NCI-H748 (cell line): ENCODE data around the gene GMPR2.
"Not testable (repeated sequence)": the region's sequence is repeated elsewhere in the genome, so short reads cannot be mapped to it uniquely, and the experiment has no call there.

Source experiments
- DNase-seq: peaks from one replicate; lab custom pipeline; 2025; ENCODE audit not compliant: unreplicated experiment; lab: John Stamatoyannopoulos, UW

The GMPR2 gene

DNA sequence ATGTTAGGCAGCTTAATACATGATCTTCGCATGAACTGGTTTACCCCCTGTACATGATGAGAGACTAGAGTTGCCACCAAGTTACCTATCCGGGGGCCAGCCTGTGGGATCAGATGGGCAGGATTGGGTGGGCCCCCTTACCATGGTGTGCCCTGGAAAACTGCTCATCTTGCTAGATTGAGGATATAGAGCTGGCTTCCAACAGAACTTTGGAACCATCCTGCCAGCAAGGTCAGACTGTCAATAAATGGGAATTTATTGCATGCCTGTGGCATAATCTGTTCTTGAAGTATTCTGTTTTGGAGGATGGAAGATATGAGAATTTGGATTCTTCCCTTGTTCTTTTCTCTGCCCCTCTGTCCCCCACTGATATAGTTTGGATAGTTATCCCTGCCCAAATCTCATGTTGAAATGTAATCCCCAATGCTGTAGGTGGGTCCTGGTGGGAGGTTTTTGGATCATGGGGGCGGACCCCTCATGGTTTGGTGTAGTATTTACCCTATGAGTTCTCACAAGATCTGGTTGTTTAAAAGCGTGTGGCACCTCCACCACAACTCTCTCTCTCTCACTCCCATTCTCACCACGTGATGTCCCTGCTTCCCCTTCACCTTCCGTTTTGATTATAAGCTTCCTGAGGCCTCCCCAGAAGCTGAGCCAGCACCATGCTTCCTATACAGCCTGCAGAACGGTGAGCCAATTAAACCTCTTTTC, 33.8 kb upstream of the GMPR2 start:
- no peak for DNase-seq

DNA sequence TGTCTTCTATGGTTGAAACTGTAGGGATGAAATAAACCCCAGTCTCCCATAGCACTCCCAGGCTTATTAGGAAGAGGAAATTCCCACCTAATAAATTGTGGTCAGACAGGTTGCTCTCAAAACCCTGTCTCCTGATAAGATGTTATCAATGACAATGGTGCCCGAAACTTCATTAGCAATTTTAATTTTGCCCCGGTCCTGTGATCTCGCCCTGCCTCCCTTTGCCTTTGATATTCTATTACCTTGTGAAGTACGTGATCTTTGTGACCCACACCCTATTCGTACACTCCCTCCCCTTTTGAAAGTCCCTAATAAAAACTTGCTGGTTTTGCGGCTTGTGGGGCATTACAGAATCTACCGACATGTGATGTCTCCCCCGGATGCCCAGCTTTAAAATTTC, 30.2 kb upstream of the GMPR2 start:
- DNase-seq, result not testable (repeated sequence)

DNA sequence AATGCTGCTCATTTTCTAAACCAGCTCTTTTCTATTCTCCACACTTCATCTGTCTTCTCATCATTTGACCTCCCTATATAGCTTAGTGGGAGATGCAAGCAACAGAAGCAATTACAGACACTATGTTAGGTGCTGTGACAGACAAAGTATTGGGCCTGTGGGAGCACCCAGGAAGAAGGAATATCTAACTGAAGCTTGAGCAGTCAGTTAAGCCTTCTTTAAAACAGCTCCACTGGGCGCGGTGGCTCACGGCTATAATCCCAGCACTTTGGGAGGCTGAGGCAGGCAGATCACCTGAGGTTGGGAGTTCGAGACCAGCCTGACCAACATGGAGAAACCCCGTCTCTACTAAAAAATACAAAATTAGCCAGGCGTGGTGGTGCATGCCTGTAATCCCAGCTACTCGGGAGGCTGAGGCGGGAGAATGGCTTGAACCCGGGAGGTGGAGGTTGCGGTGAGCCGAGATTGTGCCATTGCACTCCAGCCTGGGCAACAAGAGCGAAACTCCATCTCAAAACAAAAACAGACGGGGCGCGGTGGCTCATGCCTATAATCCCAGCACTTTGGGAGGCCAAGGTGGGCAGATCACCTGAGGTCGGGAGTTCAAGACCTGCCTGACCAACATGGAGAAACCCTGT, 29.4 kb upstream of the GMPR2 start:
- DNase-seq, result not testable (repeated sequence)

DNA sequence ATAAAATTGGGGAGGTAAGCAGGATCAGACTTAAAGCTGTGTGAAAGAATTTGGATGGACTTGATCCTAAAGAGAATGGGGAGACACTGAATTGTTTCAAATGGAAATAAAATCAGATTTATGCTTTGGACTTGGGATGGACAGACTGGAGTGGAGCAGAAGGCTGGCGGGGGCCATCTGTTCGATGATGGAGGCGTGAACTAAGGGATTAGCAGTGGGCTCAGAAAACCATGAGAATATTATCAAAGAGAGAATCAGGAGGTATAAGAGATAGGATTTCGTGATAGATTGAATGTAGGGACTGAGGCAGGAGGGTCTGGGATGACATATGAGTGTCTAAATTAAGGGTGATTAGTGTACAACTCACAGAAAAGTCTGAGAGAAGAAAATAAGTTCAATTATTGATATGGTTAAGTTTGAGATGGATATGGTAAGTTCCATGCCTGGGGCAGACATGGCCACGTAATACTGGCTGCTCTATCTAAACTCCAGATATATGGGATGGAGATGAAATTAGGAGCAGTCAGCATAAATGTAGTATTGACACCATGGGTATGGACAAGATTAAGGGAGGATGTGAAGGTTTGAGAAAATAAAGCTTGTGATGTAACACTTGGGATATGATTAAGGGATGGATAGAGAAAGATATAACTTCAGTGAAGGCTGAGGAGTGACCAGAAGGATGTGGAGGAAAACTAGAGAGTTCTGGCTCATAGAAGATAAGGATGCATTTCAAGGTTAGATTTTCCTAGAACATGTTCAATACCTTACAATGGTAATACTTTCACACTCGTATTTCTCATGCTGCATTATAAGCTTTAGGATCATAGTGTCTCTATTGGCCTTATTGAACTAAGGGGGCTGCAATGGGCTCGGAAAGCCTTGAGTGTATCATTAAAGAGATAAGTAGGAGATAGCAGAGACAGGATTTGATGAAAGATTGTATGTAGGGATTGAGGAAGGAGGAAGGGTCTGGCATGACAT, 28.3 kb upstream of the GMPR2 start:
- DNase-seq, result no peak

DNA sequence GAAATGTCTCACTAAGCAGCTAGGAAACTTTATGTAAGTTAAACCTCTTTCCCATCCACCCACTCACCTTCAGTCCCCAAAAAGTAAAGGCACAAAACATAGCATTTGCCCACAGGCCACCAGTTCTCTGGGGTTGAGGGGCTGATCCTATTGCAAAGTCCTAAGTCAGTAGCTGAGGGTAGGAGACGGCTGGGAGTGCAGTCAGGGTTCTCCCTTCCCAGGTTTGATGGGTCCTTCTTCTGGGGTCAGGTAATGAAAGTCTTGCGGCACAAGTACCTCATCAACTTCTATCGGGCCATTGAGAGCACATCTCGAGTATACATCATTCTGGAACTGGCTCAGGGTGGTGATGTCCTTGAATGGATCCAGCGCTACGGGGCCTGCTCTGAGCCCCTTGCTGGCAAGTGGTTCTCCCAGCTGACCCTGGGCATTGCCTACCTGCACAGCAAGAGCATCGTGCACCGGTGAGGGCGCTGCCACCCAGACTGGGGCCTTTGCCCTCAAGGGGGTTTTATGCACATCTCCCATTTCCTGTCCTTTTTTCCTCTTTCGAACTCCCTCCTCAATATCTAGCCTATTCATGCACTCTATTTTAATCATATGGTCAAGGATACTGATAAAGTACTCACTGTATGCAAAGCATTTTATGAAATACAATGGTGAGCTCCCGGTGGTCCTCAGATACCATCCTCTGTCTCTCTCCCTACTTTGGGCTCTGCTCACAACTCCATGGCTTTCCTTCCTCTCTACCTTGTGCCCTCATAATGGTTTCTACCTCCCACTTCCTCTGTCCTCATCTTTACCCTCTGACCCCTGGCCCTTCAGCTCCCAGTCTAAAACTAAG, 26.2 kb upstream of the GMPR2 start:
- DNase-seq, result no peak

DNA sequence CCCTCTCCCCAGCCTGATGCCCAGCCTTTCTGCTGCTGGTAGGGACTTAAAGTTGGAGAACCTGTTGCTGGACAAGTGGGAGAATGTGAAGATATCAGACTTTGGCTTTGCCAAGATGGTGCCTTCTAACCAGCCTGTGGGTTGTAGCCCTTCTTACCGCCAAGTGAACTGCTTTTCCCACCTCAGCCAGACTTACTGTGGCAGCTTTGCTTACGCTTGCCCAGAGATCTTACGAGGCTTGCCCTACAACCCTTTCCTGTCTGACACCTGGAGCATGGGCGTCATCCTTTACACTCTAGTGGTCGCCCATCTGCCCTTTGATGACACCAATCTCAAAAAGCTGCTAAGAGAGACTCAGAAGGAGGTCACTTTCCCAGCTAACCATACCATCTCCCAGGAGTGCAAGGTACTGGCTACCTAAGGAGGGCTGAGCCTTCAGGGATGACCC, 25.6 kb upstream of the GMPR2 start:
- DNase-seq, result no peak

DNA sequence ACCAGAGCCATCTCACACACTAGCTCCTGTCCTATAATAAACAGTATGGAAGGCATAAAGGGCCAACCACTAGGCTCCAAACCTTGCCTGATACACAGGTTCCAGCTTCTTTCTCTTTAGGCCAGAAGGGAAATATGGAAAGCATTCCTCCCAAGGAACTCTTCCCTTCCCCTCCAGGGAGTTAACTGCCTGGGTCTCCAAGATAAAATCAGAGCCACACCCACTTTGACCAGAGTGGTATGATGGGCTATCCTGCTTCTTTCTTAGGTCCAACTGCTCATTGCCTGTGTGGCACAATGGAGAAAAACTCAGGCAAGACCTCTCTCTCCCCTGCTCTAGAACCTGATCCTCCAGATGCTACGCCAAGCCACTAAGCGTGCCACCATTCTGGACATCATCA, 25.1 kb upstream of the GMPR2 start:
- DNase-seq, result no peak

DNA sequence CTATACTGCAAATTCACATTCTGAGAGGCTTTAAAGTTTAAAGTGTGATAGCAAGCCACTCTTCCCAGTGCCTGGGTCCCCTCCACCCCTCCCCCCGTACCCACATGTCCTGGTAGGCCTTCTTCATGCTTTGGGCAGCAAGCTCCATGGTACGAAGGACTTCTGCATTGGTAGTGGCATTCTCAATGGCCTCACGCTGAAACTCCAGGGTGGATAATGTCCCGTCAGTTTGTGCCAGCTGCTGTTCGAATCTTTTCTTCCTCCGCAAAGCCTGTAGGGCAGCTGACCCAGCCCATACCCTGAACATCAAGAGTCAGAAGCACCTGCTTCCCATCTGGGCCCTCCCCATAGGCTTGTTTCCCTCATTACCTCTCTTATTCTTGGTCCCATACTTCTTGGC, 21.4 kb upstream of the GMPR2 start:
- DNase-seq, result no peak

DNA sequence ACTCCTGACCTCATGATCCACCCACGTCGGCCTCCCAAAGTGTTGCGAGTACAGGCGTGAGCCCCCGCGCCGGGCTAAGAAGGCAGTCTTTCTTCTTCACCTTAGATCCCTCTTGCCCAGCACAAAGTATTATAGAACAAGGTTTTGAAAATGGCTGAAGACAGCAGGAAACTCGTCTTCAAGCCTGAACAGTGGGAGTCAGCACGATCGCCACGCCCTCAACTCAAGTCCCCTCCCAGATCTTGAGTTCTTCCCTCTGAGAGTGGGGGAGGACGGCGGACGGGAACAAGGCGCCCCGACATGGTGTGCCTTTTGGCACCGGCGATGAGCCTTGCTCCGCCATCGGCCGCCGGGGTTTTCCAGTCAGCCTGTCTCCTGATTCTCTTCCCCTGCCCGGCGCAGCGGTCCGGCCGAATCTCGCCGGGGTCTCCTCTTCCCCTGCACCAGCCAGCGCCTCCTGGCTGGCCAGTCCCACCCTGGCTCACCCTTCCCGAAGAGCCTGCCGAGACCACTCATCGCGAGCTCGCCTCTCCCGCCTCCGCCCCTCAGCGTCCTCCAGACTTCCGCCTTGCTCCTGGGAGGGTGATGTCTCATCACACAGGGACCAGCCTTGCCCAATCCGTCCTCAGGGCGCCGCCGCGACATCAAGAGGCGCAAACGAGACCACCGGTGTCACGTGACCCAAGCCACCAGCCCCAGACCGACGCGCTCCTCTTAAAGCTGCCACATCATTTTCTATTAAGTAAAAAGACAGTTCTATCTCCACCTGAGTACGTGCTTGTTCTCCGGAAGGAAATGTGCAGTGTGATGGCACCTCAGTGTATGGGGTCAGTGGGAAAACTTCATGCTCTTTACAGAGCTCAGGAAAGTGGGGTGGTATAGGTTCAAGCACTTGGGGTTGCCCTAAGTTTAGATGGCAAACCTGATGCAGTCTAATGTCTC, 19.5 kb upstream of the GMPR2 start, which contains the start of gene CHMP4A:
Gene CHMP4A, minus strand, starts transcription at position 565 of the 942 bp plus-strand sequence. Its CDS starts 49 bp downstream, at position 516.
- peak; percentile 98 for DNase-seq

DNA sequence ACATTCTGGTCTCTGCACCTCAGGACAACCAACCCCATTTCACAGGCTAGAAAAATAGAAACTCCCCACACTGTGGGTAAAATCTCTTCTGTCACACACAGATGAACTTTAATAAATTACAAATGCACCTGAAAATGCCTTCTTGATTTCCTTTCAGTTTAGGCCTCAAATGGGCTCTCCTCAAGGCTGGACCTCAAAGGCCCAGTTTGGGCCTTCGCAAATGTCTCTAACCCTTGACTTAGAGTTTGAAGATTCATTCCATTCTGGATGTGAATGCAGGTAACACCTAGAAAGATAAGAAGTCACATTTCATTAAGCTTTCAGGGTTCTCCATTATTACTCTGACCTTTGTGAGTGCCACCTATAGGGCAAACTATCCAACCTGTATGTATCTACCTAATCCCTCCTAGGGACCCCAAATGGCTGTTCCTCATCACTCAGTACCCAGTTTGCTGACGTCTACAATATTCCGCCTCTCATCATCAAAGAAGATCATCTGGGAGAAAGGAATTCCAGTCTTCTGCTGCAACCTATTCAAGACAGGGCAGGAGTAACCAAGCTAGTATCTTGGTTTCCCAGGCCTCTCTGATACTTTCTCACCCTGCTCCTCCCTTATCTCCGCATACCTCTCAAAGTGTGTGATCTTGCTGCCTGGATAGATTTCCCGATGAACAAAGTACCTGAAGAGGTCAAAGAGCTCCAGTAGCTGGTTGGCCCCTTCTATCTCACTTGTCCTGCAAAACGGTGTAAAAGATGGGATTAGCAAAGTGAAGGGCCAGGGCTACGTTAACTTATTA, 18.7 kb upstream of the GMPR2 start:
- DNase-seq, result no peak

DNA sequence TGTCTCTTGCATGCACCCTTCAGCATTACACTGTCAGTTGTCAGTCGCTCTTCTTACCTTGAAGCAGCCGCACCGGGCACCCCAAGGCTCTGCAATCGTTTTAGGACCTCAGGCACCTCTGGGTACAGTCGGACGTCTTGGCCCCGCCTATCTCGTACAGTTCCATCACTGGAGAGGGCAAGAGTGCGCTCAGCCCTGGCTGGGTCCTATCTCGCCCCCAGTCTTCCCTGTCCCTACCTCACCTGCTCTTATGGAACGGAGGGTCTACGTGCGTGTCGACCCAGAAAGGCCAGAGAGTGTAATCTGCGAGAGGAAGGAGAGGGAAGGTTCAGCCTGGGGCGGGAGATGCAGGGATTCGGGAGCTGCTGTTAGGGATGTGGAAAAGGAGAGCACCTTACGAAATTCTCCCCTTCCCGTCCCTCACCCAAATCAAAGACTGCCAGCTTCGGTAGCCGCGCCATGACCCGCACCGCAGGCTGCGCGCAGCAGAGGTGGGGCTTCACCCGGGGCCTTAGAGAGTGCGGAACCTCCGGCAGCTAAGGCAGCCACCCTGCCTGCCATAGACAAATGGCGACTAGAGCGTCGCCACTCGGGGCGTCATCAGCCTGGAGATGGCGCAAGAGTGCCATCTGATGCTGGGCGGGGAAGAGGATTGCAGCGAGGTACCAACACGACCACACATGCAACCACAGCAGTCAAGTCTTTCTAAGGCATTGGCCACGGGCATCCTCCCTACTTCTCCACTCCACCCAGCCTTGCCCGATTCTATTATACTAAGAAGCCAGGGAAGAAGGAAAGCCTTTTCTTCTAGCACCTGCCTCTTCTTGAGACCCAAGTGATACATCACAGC, 17.0 kb upstream of the GMPR2 start, which contains the start of gene MDP1:
Gene MDP1, minus strand, starts transcription at position 572 of the 850 bp plus-strand sequence. Its CDS starts 111 bp downstream, at position 461.
- DNase-seq, result peak; percentile 91

DNA sequence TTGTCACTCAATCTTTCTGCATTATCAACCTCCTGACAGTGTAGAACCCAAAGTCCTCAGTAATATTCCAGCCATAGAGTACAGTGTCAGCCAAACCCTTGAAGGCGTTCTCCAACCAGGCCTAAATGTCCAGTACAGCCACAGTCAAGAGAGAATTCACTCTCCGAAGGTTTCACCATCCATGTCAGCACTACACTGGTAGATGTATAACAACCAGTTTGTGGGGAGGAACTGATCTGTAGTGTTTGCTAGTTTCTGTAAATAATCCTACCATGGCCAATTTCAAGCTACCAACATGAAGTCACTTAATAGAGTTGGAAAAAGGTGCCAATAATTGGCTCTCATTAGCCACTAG, 16.4 kb upstream of the GMPR2 start:
- no peak for DNase-seq

DNA sequence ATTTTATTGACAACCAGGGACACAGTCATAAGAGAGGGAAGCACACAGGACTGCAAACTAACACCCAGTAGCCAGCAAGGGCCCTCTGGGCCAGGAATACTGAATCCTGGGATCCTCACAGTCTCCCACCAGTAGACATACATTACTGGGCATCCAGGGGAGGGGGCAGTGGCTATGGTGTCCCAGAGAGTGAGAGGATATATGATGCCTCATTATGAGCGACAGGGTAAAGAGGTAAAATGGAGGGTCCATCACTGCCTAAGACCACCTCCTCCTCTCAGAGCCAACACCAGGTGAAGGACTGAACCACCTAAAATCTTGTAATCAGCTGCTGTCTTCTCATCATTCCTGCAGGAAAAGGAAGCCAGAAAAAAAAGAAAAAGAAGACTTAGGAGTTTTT, 15.9 kb upstream of the GMPR2 start:
- not testable (repeated sequence) for DNase-seq

DNA sequence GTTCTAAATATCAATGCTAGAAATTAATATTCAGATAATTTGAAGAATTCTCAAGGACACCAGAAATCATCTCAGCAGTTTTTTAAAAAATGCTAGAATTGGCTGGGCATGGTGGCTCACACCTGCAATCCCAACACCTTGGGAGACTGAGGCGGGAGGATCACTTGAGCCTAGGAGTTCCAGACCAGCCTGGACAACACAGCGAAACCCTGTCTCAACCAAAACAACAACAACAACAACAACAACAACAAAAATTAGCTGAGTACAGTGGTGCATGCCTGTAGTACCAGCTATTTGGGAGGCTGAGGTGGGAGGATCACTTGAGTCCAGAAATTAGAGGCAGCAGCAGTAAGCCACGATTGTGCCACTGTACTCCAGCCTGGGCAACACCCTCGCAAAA, 13.6 kb upstream of the GMPR2 start:
- no peak for DNase-seq

DNA sequence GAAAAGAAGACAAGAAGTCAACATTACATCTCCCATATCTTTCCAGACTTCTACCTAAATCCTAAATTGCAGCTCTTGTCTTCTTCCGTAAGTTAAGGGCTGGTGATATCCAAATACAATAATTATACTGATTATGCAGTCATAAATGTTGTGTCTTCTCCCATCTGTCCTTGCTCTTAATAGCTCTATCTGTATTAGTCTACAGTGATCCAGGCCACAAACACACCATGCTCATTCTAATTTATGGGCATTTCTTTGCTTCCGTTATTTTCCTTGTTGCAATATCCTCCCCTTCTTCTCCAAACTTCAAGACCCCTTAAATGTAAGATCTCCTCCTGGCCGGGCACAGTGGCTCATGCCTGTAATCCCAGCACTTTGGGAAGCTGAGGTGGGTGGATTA, 13.2 kb upstream of the GMPR2 start:
- DNase-seq, result no peak

DNA sequence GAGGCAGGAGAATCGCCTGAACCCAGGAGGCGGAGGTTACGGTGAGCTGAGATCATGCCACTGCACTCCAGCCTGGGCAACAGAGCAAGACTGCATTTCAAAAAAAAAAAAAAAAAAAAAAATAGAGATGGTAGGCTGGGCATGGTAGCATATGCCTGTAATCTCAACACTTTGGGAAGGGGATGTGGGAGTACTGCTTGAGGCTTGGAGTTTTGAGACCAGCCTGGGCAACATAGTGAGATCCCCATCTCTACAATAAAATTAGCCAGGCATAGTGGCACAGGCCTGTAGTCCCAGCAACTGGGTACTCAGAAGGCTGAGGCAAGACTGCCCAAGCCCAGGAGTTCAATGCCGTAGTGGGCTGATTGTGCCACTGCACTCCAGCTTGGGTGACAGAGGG, 9.7 kb upstream of the GMPR2 start:
- not testable (repeated sequence) for DNase-seq

DNA sequence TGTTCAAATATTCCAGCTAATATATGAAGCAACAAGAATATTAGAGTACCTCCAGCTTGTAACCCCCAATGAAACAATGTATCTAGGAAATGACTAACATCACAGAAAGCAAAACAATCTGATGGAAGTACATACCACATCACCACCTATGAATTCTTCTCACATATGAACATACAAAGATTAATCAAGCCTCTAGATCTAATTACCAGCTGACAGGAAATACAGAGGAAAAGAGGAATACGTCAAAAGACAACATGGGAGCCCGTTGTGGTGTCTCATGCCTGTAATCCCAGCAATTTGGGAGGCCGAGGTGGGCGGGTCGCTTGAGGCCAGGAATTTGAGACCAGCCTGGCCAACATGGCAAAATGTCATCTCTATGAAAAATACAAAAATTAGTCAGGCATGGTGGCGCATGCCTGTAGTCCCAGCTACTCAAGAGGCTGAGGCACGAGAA, 8.1 kb upstream of the GMPR2 start:
- no peak for DNase-seq

DNA sequence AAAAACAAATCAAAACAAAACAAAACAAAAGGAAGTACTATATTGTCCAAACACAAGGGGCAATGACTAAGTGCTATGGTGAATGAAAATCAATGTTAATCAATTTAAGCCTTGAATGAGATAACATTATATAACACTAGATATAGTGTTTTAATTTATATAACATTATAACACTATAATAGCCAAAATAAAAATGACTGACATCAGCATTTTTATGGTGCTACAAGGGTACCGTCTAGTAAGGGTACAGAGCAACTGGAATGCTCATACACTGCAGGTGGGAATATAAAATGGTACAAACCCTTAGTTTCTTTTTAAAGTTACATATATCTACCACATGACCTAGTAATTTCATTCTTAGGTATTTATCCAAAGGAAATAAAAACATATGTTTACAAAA, 6.3 kb upstream of the GMPR2 start:
- DNase-seq, result no peak
